Caki2 (cell line): ENCODE measurements around the gene BCAP29. TPM values are rescaled to one million over a fixed set of nuclear protein-coding genes. Genes with fewer than 3 reads are reported as not detected.

Experiments used
- DNase-seq: peaks from one replicate; pipeline ENCODE4 v3.0.0-alpha.2; 2015; ENCODE audit warnings: low read depth
- in situ Hi-C: cut with HindIII; loops from 2 replicates; pipeline ENCODE4 v1.10.0; 2016; ENCODE audit warnings: low sequenced_read_pairs, low pct_unique_long_range_greater_than_20kb, mixed read lengths
- total RNA-seq: library from RNA; depleted of rRNA; stranded (reverse); fragments of >200 nt; shearing (Covaris generic); gene quantifications from 2 replicates; pipeline ENCODE4 v1.2.3, GENCODE V29; 2014; ENCODE audit warnings: low replicate concordance; rRNA removed

Gene BCAP29
- total RNA-seq, 1 experiment from 2014 or later: 16.7 TPM

- in situ Hi-C loops: no loop called here
- DNase-seq: no peak
These were observed 72.6 kb downstream of the BCAP29 start for GRCh38 chr7:107652642-107653041.

- in situ Hi-C loops: no loop called here
- DNase-seq: no peak
These were observed 78.4 kb downstream of the BCAP29 start for GRCh38 chr7:107658467-107658866.

GRCh38 chr7:107659666-107660065 is 79.6 kb downstream of the BCAP29 start:
- in situ Hi-C loops: no loop called here
- DNase-seq: no peak

GRCh38 chr7:107660381-107661080 is 80.5 kb downstream of the BCAP29 start, which contains the start of gene SLC26A4:
Gene SLC26A4, plus strand, starts transcription at chr7:107660828. Its CDS starts 814 bp downstream, at chr7:107661642.
- in situ Hi-C loops: no loop called here

GRCh38 chr7:107661081-107661864 is 81.2 kb downstream of the BCAP29 start:
- DNase-seq: peak; percentile 23
- in situ Hi-C loops: no loop called here

More at GRCh38 chr7:107660381-107661080, 80.5 kb downstream of the BCAP29 start, which contains the start of gene SLC26A4:
- no peak for DNase-seq

GRCh38 chr7:107661865-107662379 is 81.9 kb downstream of the BCAP29 start:
- no peak for DNase-seq
- in situ Hi-C loops: no loop called here

GRCh38 chr7:107663196-107663595 is 83.2 kb downstream of the BCAP29 start:
- in situ Hi-C loops: no loop called here
- DNase-seq: no peak

- no peak for DNase-seq
These were observed 86.7 kb downstream of the BCAP29 start for GRCh38 chr7:107666790-107667189.

GRCh38 chr7:107667341-107667740 is 87.3 kb downstream of the BCAP29 start:
- in situ Hi-C loops: no loop called here

More at GRCh38 chr7:107666790-107667189, 86.7 kb downstream of the BCAP29 start:
- in situ Hi-C loops: no loop called here

GRCh38 chr7:107668296-107668695 is 88.2 kb downstream of the BCAP29 start:
- no peak for DNase-seq
- in situ Hi-C loops: no loop called here

More at GRCh38 chr7:107667341-107667740, 87.3 kb downstream of the BCAP29 start:
- no peak for DNase-seq

Other genes starting within 250 kb of the BCAP29 start
- not detected in 2 replicates for gene GPR22, start 110.2 kb upstream of the BCAP29 start, total RNA-seq
- gene COG5, start 16.3 kb upstream of the BCAP29 start, total RNA-seq: 38.5 and 43.3 TPM in 2 replicates
- 13.1 and 26.4 TPM in 2 replicates for gene DUS4L, start 16.3 kb upstream of the BCAP29 start, total RNA-seq
- gene SLC26A4, start 80.6 kb downstream of the BCAP29 start, total RNA-seq: 0.88 TPM in 1 of 2 replicates, not detected in the other
- gene CBLL1, start 163.9 kb downstream of the BCAP29 start, total RNA-seq: 12.2 and 22.7 TPM in 2 replicates
- gene SLC26A3, start 223.0 kb downstream of the BCAP29 start, total RNA-seq: not detected in 2 replicates